Activated CD4-positive, alpha-beta T cell treated with anti-CD3 and anti-CD28 coated beads, Interleukin-2, amount 50 U/mL, for 48 hours (primary cell): ENCODE measurements around the gene HASPIN.

Source experiments
- DNase-seq, 2 experiments: peaks; one replicate each; pipeline ENCODE4 v3.0.0-alpha.2; 2020

The HASPIN gene

DNA sequence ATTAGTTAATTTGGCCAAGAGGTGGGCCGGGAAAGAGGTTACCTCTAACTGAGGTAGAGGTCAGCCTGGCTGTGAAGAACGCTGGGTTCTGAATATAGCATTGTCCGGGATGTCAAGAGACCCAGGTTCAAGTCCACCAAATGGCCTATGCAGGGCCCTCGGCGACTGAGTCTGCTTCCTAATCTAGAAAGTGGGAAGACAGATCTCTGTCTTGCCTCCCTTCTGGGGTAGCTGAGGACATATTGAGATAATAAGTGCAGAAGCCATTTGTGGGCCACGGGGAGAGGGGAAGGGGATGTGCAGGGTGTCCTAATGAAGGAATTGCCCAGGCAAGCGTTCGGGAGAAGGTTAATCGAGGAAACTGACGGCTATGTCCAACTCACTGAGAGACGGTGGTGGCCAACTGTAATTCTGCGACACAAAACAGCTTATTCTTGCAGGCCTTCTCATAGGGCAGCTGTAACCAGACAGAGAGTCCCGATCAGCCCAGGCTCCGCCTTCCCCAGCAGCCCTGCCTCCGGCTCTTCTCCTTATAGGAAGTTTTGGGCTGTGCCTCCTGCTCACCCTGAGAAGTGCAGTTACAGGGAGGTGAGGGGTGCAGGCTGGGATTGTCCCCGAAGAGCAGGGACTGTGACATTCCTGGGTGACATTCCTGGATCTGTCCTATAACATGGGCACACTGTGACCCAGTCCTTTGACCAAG is 15.9 kb downstream of the HASPIN start:
- DNase-seq, result no peak

GRCh38 chr17:3740611-3741073 is 16.9 kb downstream of the HASPIN start:
- DNase-seq, result peak; percentile 37 to 52

DNA sequence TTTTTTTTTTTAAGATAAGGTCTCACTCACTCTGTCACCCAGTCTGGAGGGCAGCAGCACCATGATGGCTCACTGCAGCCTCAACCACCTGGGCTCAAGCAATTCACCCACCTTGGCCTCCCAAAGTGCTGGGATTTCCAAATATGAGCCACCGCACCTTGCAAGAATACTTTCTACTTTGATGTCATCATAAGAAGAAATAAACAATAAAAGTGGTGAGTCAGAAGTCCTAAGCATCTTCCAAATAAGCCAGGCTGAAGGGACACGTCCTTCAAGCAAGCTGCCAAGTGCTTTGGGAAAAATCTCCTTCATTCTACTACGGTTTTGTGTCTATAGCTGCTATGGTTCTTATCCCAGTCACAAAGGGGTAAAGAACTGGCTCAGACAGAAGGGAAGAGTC is 20.3 kb downstream of the HASPIN start:
- no peak for DNase-seq

DNA sequence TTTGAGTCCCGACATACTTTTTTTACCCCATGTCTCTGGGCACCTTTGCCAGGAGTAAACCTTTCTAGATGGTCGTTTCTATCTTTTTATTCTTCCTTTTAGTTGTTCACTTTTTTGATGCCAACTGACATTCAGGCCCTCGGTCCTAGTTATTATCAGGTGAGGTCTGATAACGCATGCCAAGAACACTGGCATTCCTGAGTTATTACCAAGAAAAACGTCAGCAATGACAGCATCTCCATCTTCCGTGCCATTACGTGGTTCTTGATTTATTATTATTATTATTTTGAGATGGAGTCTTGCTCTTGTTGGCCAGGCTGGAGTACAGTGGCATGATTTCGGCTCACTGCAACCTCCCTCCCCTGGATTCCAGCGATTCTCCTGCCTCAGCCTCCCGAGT is 21.4 kb downstream of the HASPIN start:
- no peak for DNase-seq

DNA sequence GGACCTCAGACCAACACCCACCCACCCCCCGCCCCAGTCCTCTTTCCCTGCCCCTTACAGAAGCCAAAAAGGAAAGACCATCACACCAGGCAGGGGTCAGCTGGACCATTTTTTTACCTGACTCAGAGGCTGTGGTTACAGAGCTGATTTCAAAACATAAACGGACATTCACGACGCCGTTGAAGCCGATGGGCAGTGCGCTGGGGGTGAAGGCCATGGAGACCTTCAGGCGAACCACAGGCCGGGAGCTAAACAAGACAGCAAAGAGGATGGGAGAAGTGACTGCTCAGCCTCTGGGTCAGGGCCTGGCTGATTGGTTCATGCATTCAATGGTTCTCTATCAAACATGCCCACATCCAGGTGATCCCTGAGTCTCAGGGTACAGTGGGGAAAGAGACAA is 24.1 kb downstream of the HASPIN start:
- DNase-seq, result no peak

DNA sequence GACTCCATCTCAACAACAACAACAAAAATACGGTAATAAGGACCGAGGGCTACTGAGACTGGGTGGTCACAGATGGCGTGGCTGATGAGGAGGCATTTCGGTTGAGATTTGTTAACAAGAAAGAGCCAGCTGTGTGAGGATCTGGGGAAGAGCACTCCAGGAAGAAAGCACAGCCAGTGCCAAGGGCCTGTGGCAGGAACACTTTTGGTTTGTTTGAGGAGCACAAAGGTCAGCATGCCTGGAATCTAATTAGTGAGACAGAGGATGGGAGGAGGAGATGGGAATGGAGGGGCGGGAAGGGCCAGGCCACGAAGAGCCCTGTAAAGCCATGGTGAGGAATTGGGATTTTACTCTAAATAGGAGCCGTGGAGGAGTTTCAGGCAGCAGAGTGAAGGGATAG is 24.9 kb downstream of the HASPIN start:
- DNase-seq, result no peak

DNA sequence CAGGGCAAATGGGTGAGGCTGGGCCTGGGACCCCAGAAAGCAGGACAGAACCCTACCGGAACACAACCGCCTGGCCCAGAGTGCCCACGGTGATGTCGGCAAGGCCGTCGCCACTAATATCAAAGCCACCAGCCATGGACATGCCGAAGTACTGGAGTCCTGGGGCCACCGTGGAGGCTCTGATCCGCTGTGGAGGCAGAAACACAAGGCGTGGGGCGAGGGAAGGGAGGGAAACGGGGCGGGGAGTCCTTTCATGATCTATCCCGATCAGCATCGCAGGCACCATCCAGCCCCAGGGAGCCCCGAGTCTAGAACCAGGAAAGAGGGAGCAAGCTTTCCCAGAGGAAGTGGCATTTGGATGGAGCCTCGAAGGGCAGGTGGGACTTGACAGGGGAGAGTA is 26.6 kb downstream of the HASPIN start:
- no peak for DNase-seq

DNA sequence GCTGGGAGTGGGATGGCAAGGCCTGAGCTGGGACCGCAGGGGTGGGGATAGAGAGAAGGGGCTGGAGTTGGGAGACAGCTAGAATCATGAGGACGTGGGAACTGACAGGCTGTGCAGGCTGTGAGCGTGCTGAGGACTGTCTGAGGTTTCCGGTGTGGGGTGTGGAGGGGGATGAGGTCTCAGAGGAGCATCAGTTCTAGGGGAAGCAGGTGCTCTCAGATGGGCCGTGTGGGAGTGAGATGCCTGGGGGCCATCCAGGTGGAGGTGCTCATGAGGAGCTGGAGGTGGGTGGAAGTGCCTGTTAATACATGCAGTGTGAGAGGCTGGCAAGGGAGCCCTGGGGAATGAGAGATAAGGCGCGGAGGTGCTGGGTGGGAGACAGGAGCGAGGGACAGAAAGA is 27.2 kb downstream of the HASPIN start:
- DNase-seq, result peak in 1 of 2 experiments; percentile 37

GRCh38 chr17:3751836-3752235 is 28.1 kb downstream of the HASPIN start:
- no peak for DNase-seq

DNA sequence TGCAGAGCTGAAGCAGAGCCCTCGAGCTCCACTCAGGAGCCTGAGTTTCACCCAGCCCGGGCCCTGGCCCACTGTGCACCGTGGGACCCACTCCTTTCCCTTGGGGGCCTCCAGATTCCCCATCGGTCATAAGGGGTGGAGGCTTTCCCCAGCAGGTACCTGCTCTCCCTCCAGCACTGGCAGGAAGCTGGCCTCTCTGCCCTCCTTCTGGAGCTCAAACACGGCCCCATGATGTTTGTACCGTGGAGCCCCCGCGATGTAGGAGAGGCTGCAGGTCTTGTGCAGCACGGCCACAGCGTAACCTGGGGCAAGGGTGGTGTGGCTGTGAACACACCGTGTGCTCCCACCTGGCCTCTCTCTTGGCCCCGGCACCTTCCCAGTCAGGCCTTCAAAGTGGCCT is 29.9 kb downstream of the HASPIN start:
- DNase-seq, result no peak

DNA sequence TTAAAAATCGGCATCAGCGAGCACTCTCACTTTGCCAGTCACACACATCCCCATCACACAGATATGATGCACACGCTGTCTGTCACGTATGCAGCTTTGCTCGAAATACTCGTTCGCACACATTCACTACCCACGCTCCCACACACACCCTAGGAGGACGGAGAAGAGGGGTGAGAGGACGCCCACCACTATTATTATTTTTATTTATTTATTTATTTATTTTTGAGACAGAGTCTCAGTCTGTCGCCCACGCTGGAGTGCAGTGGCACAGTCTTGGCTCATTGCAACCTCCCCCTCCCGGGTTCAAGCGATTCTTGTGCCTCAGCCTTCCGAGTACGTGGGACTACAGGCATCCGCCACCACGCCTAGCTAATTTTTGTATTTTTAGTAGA is 30.4 kb downstream of the HASPIN start:
- DNase-seq, result no peak

DNA sequence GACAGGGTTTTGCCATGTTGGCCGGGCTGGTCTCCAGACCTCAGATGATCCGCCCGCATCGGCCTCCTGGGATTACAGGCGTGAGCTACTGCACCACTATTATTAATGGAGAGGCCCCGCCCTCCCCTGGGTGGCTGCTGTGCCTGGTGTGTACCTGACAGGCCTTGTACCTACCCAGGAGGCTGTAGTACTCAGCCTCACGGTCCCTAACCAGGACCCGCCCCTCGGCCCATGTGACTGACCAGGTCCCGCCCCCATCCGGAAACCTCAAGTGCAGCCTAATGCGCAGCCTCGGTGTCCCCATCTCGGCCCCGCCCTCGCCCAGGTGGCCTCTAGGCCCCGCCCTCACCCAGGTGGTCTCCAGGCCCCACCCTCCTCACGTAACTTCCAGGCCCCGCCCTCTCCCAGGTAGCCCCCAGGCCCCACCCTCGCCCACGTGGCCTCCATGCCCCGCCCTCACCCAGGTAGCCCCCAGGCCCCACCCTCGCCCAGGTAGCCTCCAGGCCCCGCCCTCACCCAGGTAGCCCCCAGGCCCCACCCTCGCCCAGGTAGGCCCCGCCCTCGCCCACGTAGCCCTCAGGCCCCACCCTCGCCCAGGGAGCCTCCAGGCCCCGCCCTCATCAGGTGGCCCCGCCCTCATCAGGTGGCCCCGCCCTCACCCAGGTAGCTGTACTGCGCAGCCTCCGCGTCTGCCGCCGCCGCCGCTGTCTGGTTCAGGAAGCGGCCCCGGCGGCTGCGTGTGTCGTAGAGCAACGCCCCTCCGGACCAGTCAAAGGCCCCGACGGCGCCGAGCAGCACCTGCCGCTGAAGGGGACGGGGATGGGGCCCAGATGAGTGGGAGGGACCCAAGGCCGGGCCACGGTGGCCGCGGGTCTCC is 31.0 kb downstream of the HASPIN start:
- DNase-seq, result peak; percentile 59 to 60

GRCh38 chr17:3755335-3756030 is 31.8 kb downstream of the HASPIN start:
- no peak for DNase-seq

DNA sequence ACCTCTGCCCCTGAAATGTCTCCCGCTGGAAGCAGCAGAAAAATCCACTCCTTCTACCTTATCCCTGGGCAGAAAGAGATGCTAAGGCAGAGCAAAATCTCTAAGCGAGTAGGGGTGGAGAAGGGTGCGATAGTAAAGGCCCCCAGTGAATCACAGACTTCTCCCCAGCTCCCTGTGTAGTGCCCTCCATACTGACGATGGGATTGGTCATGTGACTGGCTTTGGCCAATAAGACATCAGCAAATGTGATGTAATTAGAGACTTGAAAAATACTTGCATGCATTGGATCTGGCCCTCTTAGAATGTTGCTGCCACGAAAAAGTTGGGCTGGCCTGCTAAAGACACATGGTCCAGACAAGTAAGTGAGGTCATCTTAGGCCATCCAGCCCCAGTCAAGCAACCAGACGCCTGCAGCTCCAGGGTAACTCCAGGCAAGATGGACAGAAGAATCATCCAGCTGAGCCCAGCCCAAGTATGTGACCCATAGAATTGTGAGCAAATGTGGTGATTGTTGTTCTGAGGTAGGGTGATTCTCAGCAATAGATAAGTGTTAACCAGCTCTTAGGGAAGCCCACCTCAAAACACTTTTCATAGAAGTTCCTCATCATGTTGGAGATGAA is 36.0 kb downstream of the HASPIN start:
- no peak for DNase-seq

GRCh38 chr17:3761036-3761917 is 37.6 kb downstream of the HASPIN start:
- no peak for DNase-seq

DNA sequence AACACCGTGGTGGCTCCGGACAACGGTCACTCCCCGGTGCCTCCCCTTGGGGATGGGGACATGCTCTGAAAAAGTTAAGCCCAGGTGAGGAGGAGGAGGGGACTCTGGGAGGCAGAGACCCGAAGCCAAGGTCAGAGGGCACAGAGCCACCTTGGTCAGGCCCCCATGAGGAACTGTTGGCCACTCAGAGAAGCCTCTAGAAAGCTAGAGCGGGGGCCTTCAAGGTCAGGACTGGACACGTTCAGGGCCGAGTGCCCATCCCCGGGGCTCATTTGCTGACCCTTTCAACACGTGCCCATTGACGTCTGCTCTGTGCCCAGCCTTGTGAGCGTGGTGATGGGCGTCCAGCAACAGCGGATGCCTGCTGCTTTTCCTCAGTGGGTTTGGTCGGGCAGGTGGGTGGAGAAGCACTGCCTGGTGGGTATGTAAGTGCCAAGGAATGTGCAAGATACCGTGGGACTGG is 38.2 kb downstream of the HASPIN start:
- DNase-seq, result no peak

DNA sequence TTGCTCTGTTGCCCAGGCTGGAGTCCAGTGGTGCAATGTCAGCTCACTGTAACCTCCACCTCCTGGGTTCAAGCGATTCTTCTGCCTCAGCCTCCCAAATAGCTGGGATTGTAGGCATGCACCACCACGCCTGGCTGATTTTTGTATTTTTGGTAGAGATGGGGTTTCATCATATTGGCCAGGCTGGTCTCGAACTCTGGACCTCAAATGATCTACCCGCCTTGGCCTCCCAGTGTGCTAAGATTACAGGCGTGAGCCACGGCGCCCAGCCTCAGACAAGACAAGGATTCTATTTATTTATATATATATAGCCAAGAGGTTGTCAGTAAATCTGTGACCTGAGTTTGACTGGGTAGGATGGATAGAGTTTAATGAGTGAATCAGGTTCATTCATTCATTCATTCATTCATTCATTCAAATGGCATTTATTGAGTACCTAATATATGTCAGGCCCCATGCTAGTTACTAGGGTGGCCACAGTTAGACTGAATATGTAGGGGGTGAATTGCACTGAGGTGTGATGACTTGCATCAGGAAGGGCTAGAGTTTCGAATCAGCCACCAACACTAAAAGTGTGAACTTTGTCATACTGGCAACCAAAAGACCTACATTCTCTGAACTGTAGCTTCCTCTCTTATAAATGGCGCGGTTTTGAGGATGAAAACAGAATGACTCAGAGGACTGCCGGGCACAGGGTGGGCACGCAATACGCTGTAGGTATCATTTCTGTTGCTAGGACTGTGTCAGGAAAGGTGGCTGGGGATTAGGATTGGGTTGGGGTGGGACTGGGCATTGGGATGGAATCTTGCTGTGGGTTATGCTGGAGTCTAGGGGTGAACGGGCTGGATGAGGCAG is 39.4 kb downstream of the HASPIN start:
- DNase-seq, result peak; percentile 28 to 48

DNA sequence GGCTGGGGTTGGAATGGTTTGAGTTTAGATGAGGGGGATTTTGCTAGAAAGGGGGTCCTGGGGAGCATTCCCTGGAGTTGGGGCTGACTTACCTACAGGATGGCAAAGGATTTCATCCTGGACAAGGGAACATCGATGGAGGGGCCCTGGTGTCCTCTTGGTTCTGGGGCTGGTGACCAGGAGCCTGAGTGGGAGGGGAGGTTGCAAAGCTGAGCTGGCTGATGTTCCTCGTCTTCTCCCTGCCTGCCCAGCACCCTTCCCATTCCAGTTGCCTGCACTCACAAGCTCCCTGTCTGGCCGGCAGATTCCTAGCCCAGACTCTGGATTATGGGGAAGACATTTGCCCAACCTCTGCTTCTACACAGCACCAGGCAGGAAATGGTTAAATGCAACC is 40.1 kb downstream of the HASPIN start:
- DNase-seq, result no peak

DNA sequence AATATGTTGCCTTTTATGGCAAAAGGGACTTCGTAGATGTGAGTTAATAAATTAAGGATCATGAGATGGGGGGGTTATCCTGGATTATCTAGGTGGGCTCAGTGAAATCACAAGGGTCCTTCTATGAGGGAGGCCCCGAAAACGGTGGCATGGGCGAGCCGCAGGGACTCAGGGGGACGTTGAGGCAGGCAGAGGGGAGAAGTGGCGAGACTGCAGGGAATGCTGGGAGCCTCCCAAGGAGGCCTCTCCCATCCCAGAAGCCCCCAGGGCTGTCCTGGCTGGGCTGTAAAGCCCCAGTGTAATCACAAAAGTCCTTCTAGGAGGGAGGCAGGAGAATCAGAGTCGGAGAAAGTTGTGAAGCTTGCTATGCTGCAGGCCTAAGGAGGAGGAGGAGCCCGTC is 42.3 kb downstream of the HASPIN start:
- no peak for DNase-seq

DNA sequence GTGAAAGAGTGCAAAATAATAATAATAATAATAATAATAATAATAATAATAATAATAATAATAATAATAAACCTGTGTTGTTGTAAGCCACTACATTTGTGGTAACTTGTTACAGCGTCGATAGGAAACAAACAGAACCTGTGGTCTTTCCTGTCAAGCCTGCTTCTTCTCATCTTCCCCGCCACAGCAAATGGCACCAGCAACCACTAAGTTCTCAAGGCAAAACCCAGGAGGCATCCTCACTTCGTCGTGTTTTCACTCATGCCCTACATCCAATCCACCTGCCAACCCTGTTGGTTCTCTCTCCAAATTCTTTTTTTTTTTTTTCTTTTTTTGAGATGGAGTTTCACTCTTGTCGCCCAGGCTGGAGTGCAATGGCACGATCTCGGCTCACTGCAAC is 43.1 kb downstream of the HASPIN start:
- no peak for DNase-seq

- no peak for DNase-seq
Measured at GRCh38 chr17:3768341-3768740, 44.6 kb downstream of the HASPIN start.
